ENCODE data around the gene CLCN7.
"Not testable (repeated sequence)": the region's sequence is repeated elsewhere in the genome, so short reads cannot be mapped to it uniquely, and the experiment has no call there.

CLCN7 gene

GRCh38 chr16:1444730-1445517 lies 29.9 kb downstream of the CLCN7 start:
- Histone ChIP-seq H3K27ac (ENCODE audit: low read length) (no peak overlapping the region), H3K27me3 (ENCODE audit: control insufficient read depth, insufficient read depth, low read length) (no peaks in the 10 kb centered on the region), H3K9me3 (ENCODE audit: control insufficient read depth, insufficient read depth, low read length) (no peaks in the 10 kb centered on the region), H3K36me3 (ENCODE audit: control insufficient read depth, insufficient read depth, low read length) (peaks cover 29% of the 10 kb centered on the region), H3K4me1 (ENCODE audit: control insufficient read depth, insufficient read depth, low read length) (no peaks in the 10 kb centered on the region), H3K4me3 (ENCODE audit: low read length) (no peak overlapping the region)
- DNase-seq (ENCODE audit: low read depth, low spot score): no peak
- WGBS (ENCODE audit: insufficient coverage, insufficient read length): no CpG with 5 or more reads among the region's 48 CpGs

GRCh38 chr16:1443980-1444729 lies 30.7 kb downstream of the CLCN7 start, which contains the start of gene CCDC154:
Gene CCDC154, minus strand, starts transcription at chr16:1444556. Its CDS starts 234 bp downstream, at chr16:1444322.
- no peaks in the 10 kb centered on the region for H3K27me3 ChIP-seq (ENCODE audit: control insufficient read depth, insufficient read depth, low read length)
- peaks cover 26% of the 10 kb centered on the region for H3K36me3 ChIP-seq (ENCODE audit: control insufficient read depth, insufficient read depth, low read length)
- DNase-seq (ENCODE audit: low read depth, low spot score): no peak
- H3K4me3 ChIP-seq (ENCODE audit: low read length): no peak within 1 kb of the TSS
- H3K4me1 ChIP-seq (ENCODE audit: control insufficient read depth, insufficient read depth, low read length): peaks cover 2% of the 10 kb centered on the region; the same call in 1 of the 2 replicates
- no peaks in the 10 kb centered on the region for H3K9me3 ChIP-seq (ENCODE audit: control insufficient read depth, insufficient read depth, low read length)
- H3K27ac ChIP-seq (ENCODE audit: low read length): no peak within 1 kb of the TSS
- no CpG with 5 or more reads among the region's 27 CpGs for WGBS (ENCODE audit: insufficient coverage, insufficient read length)

- Histone ChIP-seq H3K4me3 (ENCODE audit: low read length) (no peak overlapping the region), H3K27ac (ENCODE audit: low read length) (no peak overlapping the region), H3K4me1 (ENCODE audit: control insufficient read depth, insufficient read depth, low read length) (peaks cover 2% of the 10 kb centered on the region; the same call in 1 of the 2 replicates), H3K36me3 (ENCODE audit: control insufficient read depth, insufficient read depth, low read length) (peaks cover 23% of the 10 kb centered on the region), H3K27me3 (ENCODE audit: control insufficient read depth, insufficient read depth, low read length) (no peaks in the 10 kb centered on the region), H3K9me3 (ENCODE audit: control insufficient read depth, insufficient read depth, low read length) (no peaks in the 10 kb centered on the region)
- no peak for DNase-seq (ENCODE audit: low read depth, low spot score)
- WGBS (ENCODE audit: insufficient coverage, insufficient read length): no CpG with 5 or more reads among the region's 38 CpGs
Measured at GRCh38 chr16:1443403-1443973, 31.3 kb downstream of the CLCN7 start.

GRCh38 chr16:1442697-1443096 lies 32.1 kb downstream of the CLCN7 start:
- no CpG with 5 or more reads among the region's 24 CpGs for WGBS (ENCODE audit: insufficient coverage, insufficient read length)
- peaks cover 2% of the 10 kb centered on the region; the same call in 1 of the 2 replicates for H3K4me1 ChIP-seq (ENCODE audit: control insufficient read depth, insufficient read depth, low read length)

GRCh38 chr16:1441391-1441829 lies 33.4 kb downstream of the CLCN7 start:
- H3K4me1 ChIP-seq (ENCODE audit: control insufficient read depth, insufficient read depth, low read length): peaks cover 2% of the 10 kb centered on the region; the same call in 1 of the 2 replicates
- no peak overlapping the region for H3K4me3 ChIP-seq (ENCODE audit: low read length)
- no peaks in the 10 kb centered on the region for H3K27me3 ChIP-seq (ENCODE audit: control insufficient read depth, insufficient read depth, low read length)
- WGBS (ENCODE audit: insufficient coverage, insufficient read length): no CpG with 5 or more reads among the region's 22 CpGs
- DNase-seq (ENCODE audit: low read depth, low spot score): no peak
- H3K9me3 ChIP-seq (ENCODE audit: control insufficient read depth, insufficient read depth, low read length): no peaks in the 10 kb centered on the region
- H3K36me3 ChIP-seq (ENCODE audit: control insufficient read depth, insufficient read depth, low read length): peaks cover 8% of the 10 kb centered on the region
- no peak overlapping the region for H3K27ac ChIP-seq (ENCODE audit: low read length)

More at GRCh38 chr16:1442697-1443096, 32.1 kb downstream of the CLCN7 start:
- H3K4me3 ChIP-seq (ENCODE audit: low read length): no peak overlapping the region
- H3K36me3 ChIP-seq (ENCODE audit: control insufficient read depth, insufficient read depth, low read length): peaks cover 17% of the 10 kb centered on the region
- no peak overlapping the region for H3K27ac ChIP-seq (ENCODE audit: low read length)
- H3K9me3 ChIP-seq (ENCODE audit: control insufficient read depth, insufficient read depth, low read length): no peaks in the 10 kb centered on the region
- no peaks in the 10 kb centered on the region for H3K27me3 ChIP-seq (ENCODE audit: control insufficient read depth, insufficient read depth, low read length)
- DNase-seq (ENCODE audit: low read depth, low spot score): no peak

GRCh38 chr16:1439699-1440074 lies 35.1 kb downstream of the CLCN7 start:
- no CpG with 5 or more reads among the region's 4 CpGs for WGBS (ENCODE audit: insufficient coverage, insufficient read length)
- H3K36me3 ChIP-seq (ENCODE audit: control insufficient read depth, insufficient read depth, low read length); H3K4me3 ChIP-seq (ENCODE audit: low read length); DNase-seq (ENCODE audit: low read depth, low spot score); H3K27ac ChIP-seq (ENCODE audit: low read length); H3K9me3 ChIP-seq (ENCODE audit: control insufficient read depth, insufficient read depth, low read length); H3K4me1 ChIP-seq (ENCODE audit: control insufficient read depth, insufficient read depth, low read length); H3K27me3 ChIP-seq (ENCODE audit: control insufficient read depth, insufficient read depth, low read length): not testable (repeated sequence)

GRCh38 chr16:1439058-1439698 lies 35.6 kb downstream of the CLCN7 start:
- Histone ChIP-seq H3K4me1 (ENCODE audit: control insufficient read depth, insufficient read depth, low read length) (peaks cover 2% of the 10 kb centered on the region; the same call in 1 of the 2 replicates), H3K27me3 (ENCODE audit: control insufficient read depth, insufficient read depth, low read length) (no peaks in the 10 kb centered on the region)
- no CpG with 5 or more reads among the region's 27 CpGs for WGBS (ENCODE audit: insufficient coverage, insufficient read length)

GRCh38 chr16:1438229-1439057 lies 36.4 kb downstream of the CLCN7 start:
- Histone ChIP-seq H3K9me3 (ENCODE audit: control insufficient read depth, insufficient read depth, low read length) (no peaks in the 10 kb centered on the region), H3K27me3 (ENCODE audit: control insufficient read depth, insufficient read depth, low read length) (no peaks in the 10 kb centered on the region), H3K4me1 (ENCODE audit: control insufficient read depth, insufficient read depth, low read length) (peaks cover 2% of the 10 kb centered on the region; the same call in 1 of the 2 replicates), H3K4me3 (ENCODE audit: low read length) (no peak overlapping the region), H3K27ac (ENCODE audit: low read length) (no peak overlapping the region), H3K36me3 (ENCODE audit: control insufficient read depth, insufficient read depth, low read length) (no peaks in the 10 kb centered on the region; the same call in 1 of the 2 replicates)
- no CpG with 5 or more reads among the region's 35 CpGs for WGBS (ENCODE audit: insufficient coverage, insufficient read length)
- DNase-seq (ENCODE audit: low read depth, low spot score): no peak

More at GRCh38 chr16:1439058-1439698, 35.6 kb downstream of the CLCN7 start:
- Histone ChIP-seq H3K4me3 (ENCODE audit: low read length) (no peak overlapping the region), H3K9me3 (ENCODE audit: control insufficient read depth, insufficient read depth, low read length) (no peaks in the 10 kb centered on the region), H3K27ac (ENCODE audit: low read length) (no peak overlapping the region), H3K36me3 (ENCODE audit: control insufficient read depth, insufficient read depth, low read length) (no peaks in the 10 kb centered on the region; the same call in 1 of the 2 replicates)
- no peak for DNase-seq (ENCODE audit: low read depth, low spot score)

GRCh38 chr16:1437606-1438005 lies 37.2 kb downstream of the CLCN7 start:
- peaks cover 2% of the 10 kb centered on the region; the same call in 1 of the 2 replicates for H3K4me1 ChIP-seq (ENCODE audit: control insufficient read depth, insufficient read depth, low read length)
- no peaks in the 10 kb centered on the region for H3K27me3 ChIP-seq (ENCODE audit: control insufficient read depth, insufficient read depth, low read length)
- no CpG with 5 or more reads among the region's 22 CpGs for WGBS (ENCODE audit: insufficient coverage, insufficient read length)
- no peak overlapping the region for H3K4me3 ChIP-seq (ENCODE audit: low read length)
- no peaks in the 10 kb centered on the region for H3K9me3 ChIP-seq (ENCODE audit: control insufficient read depth, insufficient read depth, low read length)
- no peaks in the 10 kb centered on the region; the same call in 1 of the 2 replicates for H3K36me3 ChIP-seq (ENCODE audit: control insufficient read depth, insufficient read depth, low read length)
- no peak overlapping the region for H3K27ac ChIP-seq (ENCODE audit: low read length)
- no peak for DNase-seq (ENCODE audit: low read depth, low spot score)

Measured in iPS DF 6.9 (cell line).